Glomerular visceral epithelial cell (primary cell): Measurements from ENCODE around the gene IRAK3.

Experiments used
- DNase-seq: peaks from one replicate; pipeline ENCODE4 v3.0.0-alpha.2; 2016; ENCODE audit errors: extremely low spot score

Gene IRAK3

GRCh38 chr12:66252771-66253170 is 63.8 kb downstream of the IRAK3 start:
- no peak for DNase-seq

GRCh38 chr12:66255737-66256136 is 66.7 kb downstream of the IRAK3 start:
- DNase-seq, result no peak

GRCh38 chr12:66258011-66258410 is 69.0 kb downstream of the IRAK3 start:
- no peak for DNase-seq

GRCh38 chr12:66262737-66263136 is 73.7 kb downstream of the IRAK3 start:
- DNase-seq, result no peak

- no peak for DNase-seq
These were observed 79.5 kb downstream of the IRAK3 start for GRCh38 chr12:66268562-66268961.

- DNase-seq, result no peak
These were observed 80.1 kb downstream of the IRAK3 start for GRCh38 chr12:66269142-66269541.

GRCh38 chr12:66269757-66270383 is 80.9 kb downstream of the IRAK3 start:
- peak; percentile 15 for DNase-seq

- no peak for DNase-seq
These were observed 81.6 kb downstream of the IRAK3 start for GRCh38 chr12:66270613-66271012.

GRCh38 chr12:66272650-66273049 is 83.6 kb downstream of the IRAK3 start:
- DNase-seq, result no peak

- DNase-seq, result no peak
These were observed 84.1 kb downstream of the IRAK3 start for GRCh38 chr12:66273147-66273546.

GRCh38 chr12:66275040-66275439 is 86.0 kb downstream of the IRAK3 start:
- DNase-seq, result no peak

GRCh38 chr12:66279123-66279712 is 90.2 kb downstream of the IRAK3 start:
- DNase-seq, result peak; percentile 11

GRCh38 chr12:66280561-66280960 is 91.5 kb downstream of the IRAK3 start:
- no peak for DNase-seq

GRCh38 chr12:66282244-66282643 is 93.2 kb downstream of the IRAK3 start:
- DNase-seq, result no peak

GRCh38 chr12:66287275-66287674 is 98.3 kb downstream of the IRAK3 start:
- no peak for DNase-seq

- no peak for DNase-seq
These were observed 99.1 kb downstream of the IRAK3 start for GRCh38 chr12:66288121-66288520.

- no peak for DNase-seq
These were observed 100.5 kb downstream of the IRAK3 start for GRCh38 chr12:66289485-66289884.

- DNase-seq, result no peak
These were observed 101.7 kb downstream of the IRAK3 start for GRCh38 chr12:66290716-66291200.

GRCh38 chr12:66296176-66296683 is 107.2 kb downstream of the IRAK3 start:
- DNase-seq, result no peak

GRCh38 chr12:66297080-66297479 is 108.1 kb downstream of the IRAK3 start:
- DNase-seq, result no peak

GRCh38 chr12:66297923-66298322 is 108.9 kb downstream of the IRAK3 start:
- DNase-seq, result no peak

- DNase-seq, result peak; percentile 97
These were observed 113.2 kb downstream of the IRAK3 start, which contains the start of gene HELB for GRCh38 chr12:66301944-66302826. Gene HELB (plus strand): TSS chr12:66302493. CDS start chr12:66302604, 111 bp downstream.
